ENCODE results near the gene SYNM. TPM values are rescaled to one million over a fixed set of nuclear protein-coding genes. Genes with fewer than 3 reads are reported as not detected.

SYNM gene
- total RNA-seq, 1 experiment from 2014 or later: 2.6 TPM

GRCh38 chr15:99165020-99165790, 60.3 kb downstream of the SYNM start:
- intact Hi-C loops (cut with micrococcal nuclease; ENCODE audit: unreplicated experiment): no loop called here
- H3K4me1 ChIP-seq (ENCODE audit: insufficient read depth, low read length, poor library complexity, severe bottlenecking): no peaks in the 10 kb centered on the region
- ChIA-PET POLR2A (ENCODE audit: low non-redundant PET) (no interaction called here), CTCF (no interaction called here)
- TF ChIP-seq EZH2 (IDR thresholded peaks at IDR 0.05; ENCODE audit: borderline replicate concordance, low read depth, low read length, poor library complexity, severe bottlenecking): no peak
- TF ChIP-seq CTCF (conservative IDR thresholded peaks at IDR 0.05; ENCODE audit: low read depth, low read length): no peak
- H3K4me3 ChIP-seq (ENCODE audit: low read depth, low read length, poor library complexity, severe bottlenecking): no peak overlapping the region
- no TSS peak for BruUV-seq (replicated peaks)
- DNase-seq (ENCODE audit: low spot score): no peak
- H3K27me3 ChIP-seq (replicated peaks; ENCODE audit: insufficient read depth, low read depth, low read length, poor library complexity): no peaks in the 10 kb centered on the region
- H3K9me3 ChIP-seq (ENCODE audit: low read depth, low read length, poor library complexity, severe bottlenecking): no peaks in the 10 kb centered on the region
- H3K36me3 ChIP-seq (ENCODE audit: insufficient read depth, low read length, poor library complexity, severe bottlenecking): no peaks in the 10 kb centered on the region
- no peak overlapping the region for H3K27ac ChIP-seq (ENCODE audit: low read depth, low read length, poor library complexity, severe bottlenecking)

- BruUV-seq (replicated peaks): no TSS peak
- POLR2A ChIA-PET (ENCODE audit: low non-redundant PET): no interaction called here
- intact Hi-C loops (cut with micrococcal nuclease; ENCODE audit: unreplicated experiment): no loop called here
- no peak for TF ChIP-seq CTCF (conservative IDR thresholded peaks at IDR 0.05; ENCODE audit: low read depth, low read length)
- no peak for TF ChIP-seq EZH2 (IDR thresholded peaks at IDR 0.05; ENCODE audit: borderline replicate concordance, low read depth, low read length, poor library complexity, severe bottlenecking)
- Histone ChIP-seq H3K36me3 (ENCODE audit: insufficient read depth, low read length, poor library complexity, severe bottlenecking) (no peaks in the 10 kb centered on the region), H3K27me3 (replicated peaks; ENCODE audit: insufficient read depth, low read depth, low read length, poor library complexity) (no peaks in the 10 kb centered on the region), H3K4me3 (ENCODE audit: low read depth, low read length, poor library complexity, severe bottlenecking) (no peak overlapping the region), H3K4me1 (ENCODE audit: insufficient read depth, low read length, poor library complexity, severe bottlenecking) (no peaks in the 10 kb centered on the region), H3K27ac (ENCODE audit: low read depth, low read length, poor library complexity, severe bottlenecking) (no peak overlapping the region), H3K9me3 (ENCODE audit: low read depth, low read length, poor library complexity, severe bottlenecking) (no peaks in the 10 kb centered on the region)
- CTCF ChIA-PET: no interaction called here
- no peak for DNase-seq (ENCODE audit: low spot score)
These were observed 61.2 kb downstream of the SYNM start for GRCh38 chr15:99165956-99166689.

- intact Hi-C loops (cut with micrococcal nuclease; ENCODE audit: unreplicated experiment): no loop called here
- no peaks in the 10 kb centered on the region for H3K9me3 ChIP-seq (ENCODE audit: low read depth, low read length, poor library complexity, severe bottlenecking)
- no TSS peak for BruUV-seq (replicated peaks)
- H3K36me3 ChIP-seq (ENCODE audit: insufficient read depth, low read length, poor library complexity, severe bottlenecking): no peaks in the 10 kb centered on the region
- no peak overlapping the region for H3K27ac ChIP-seq (ENCODE audit: low read depth, low read length, poor library complexity, severe bottlenecking)
- CTCF ChIA-PET: no interaction called here
- no peak for DNase-seq (ENCODE audit: low spot score)
- no peak overlapping the region for H3K4me3 ChIP-seq (ENCODE audit: low read depth, low read length, poor library complexity, severe bottlenecking)
- POLR2A ChIA-PET (ENCODE audit: low non-redundant PET): no interaction called here
- no peak for TF ChIP-seq EZH2 (IDR thresholded peaks at IDR 0.05; ENCODE audit: borderline replicate concordance, low read depth, low read length, poor library complexity, severe bottlenecking)
- TF ChIP-seq CTCF (conservative IDR thresholded peaks at IDR 0.05; ENCODE audit: low read depth, low read length): no peak
- H3K27me3 ChIP-seq (replicated peaks; ENCODE audit: insufficient read depth, low read depth, low read length, poor library complexity): no peaks in the 10 kb centered on the region
- H3K4me1 ChIP-seq (ENCODE audit: insufficient read depth, low read length, poor library complexity, severe bottlenecking): no peaks in the 10 kb centered on the region
These were observed 62.3 kb downstream of the SYNM start for GRCh38 chr15:99167201-99167600.

Data from A673 (cell line).